ENCODE data around the gene ARHGAP28.

DNA sequence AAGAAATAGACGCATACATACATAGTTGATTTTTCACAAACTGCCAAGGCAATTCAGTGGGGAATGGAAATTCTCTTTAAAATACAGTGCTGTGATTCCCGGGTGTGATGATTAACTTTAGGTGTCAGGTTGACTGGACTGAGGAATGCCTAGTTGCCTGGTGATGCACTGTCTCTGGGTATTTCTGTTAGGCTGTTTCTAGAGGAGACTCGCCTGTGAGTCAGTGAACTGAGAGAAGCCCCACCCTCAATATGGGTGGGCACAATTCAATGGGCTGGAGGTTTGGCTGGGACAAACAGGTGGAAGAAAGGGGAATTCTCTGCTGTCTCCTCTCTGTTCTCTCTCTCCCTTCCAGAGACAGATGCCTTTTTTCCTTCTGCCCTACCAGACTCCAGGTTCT, 187.6 kb downstream of the ARHGAP28 start:
- TF ChIP-seq CTCF (IDR thresholded peaks at IDR 0.05) (no peak), POLR2A (IDR thresholded peaks at IDR 0.05) (no peak)
